Ovary (tissue), 3 donors: Measurements from ENCODE around the gene MS4A14.

ENCODE experiments used
- CTCF ChIP-seq, 3 donors: fragments of 450-650 bp in 2 of 3; fragments of 200-600 bp in 1 of 3; IDR thresholded peaks; one replicate each; pipeline versions ENCODE4 v1.5.1 to v1.8.0; 2016 to 2022; ENCODE audit warnings: antibody characterized with exemption in 3 of 3, mild to moderate bottlenecking in 1 of 3
- POLR2A ChIP-seq: fragments of 450-650 bp; IDR thresholded peaks from one replicate; pipeline ENCODE4 v1.6.1; 2017; ENCODE audit warnings: antibody characterized with exemption, mild to moderate bottlenecking, moderate library complexity
- donor health status: DM: no; HTN: no; CAD: no.

- no peak for TF ChIP-seq POLR2A
- no peak for TF ChIP-seq CTCF (IDR thresholded peaks at IDR 0.05)
Observed at GRCh38 chr11:60377401-60378136, 18.7 kb upstream of the MS4A14 start.
